T-cell (primary cell): ENCODE results near the gene LCN15. TPM values are rescaled to one million over a fixed set of nuclear protein-coding genes. Genes with fewer than 3 reads are reported as not detected.

ENCODE experiments used
- ATAC-seq, 4 experiments: fragments of 200-7000 bp in 3 of 4; fragments of 150-1000 bp in 1 of 4; cut with Tn5 transposase; replicated peaks in 1 of 4; 1 replicate in 3 of 4; 2 replicates in 1 of 4; pipeline ENCODE4 v1.10.0; 2021; ENCODE audit warnings: moderate library complexity in 3 of 4, mild to moderate bottlenecking in 2 of 4, moderate number of reproducible peaks in 1 of 4
- CTCF ChIA-PET, 2 donors: fragments of 300-600 bp; sonication (Branson Sonifier 250); formaldehyde crosslinking; loops; one replicate each; lab custom pipeline; 2022; ENCODE audit warnings: antibody characterized with exemption in 2 of 2; lab: Charles Lee
- POLR2A ChIA-PET, 2 donors: fragments of 300-600 bp; sonication (Branson Sonifier 250); formaldehyde crosslinking; loops; one replicate each; lab custom pipeline; 2022; ENCODE audit warnings: antibody characterized with exemption in 2 of 2; lab: Charles Lee
- DNase-seq, 35 experiments: peaks; one replicate each; pipeline versions ENCODE4 v3.0.0 to v3.0.0-alpha.2; 2013 to 2023
- H3K27ac ChIP-seq: one replicate; pipeline ENCODE4 v1.5.1; 2013; ENCODE audit warnings: low read length
- H3K27me3 ChIP-seq, 2 experiments: replicated peaks in 1 of 2; 1 replicate in 1 of 2; 2 replicates in 1 of 2; pipeline versions ENCODE4 v1.6.1 to v1.7.0; 2013; ENCODE audit warnings: low read length in 1 of 2, mixed read lengths in 1 of 2; ENCODE audit not compliant: control insufficient read depth in 2 of 2, insufficient read depth in 2 of 2; ENCODE audit errors: extremely low read depth in 1 of 2
- H3K36me3 ChIP-seq, 2 donors: 1 replicate in 1 of 2; 2 replicates in 1 of 2; pipeline versions ENCODE4 v1.6.1 to v1.7.0; 2013; ENCODE audit warnings: low read length in 1 of 2; ENCODE audit not compliant: control insufficient read depth in 2 of 2, insufficient read depth in 1 of 2; ENCODE audit errors: extremely low read depth in 1 of 2
- H3K4me1 ChIP-seq, 2 experiments: 1 replicate in 1 of 2; 2 replicates in 1 of 2; pipeline versions ENCODE4 v1.6.1 to v1.7.0; 2013; ENCODE audit warnings: low read length in 2 of 2, mixed read lengths in 1 of 2; ENCODE audit not compliant: insufficient read depth in 2 of 2, control insufficient read depth in 1 of 2; ENCODE audit errors: extremely low read depth in 1 of 2
- H3K4me3 ChIP-seq, 2 donors: 1 replicate in 1 of 2; 2 replicates in 1 of 2; pipeline versions ENCODE4 v1.5.1 to v1.7.0; 2013; ENCODE audit warnings: mild to moderate bottlenecking in 2 of 2, low read length in 1 of 2, moderate library complexity in 1 of 2; ENCODE audit not compliant: control insufficient read depth in 1 of 2; ENCODE audit errors: extremely low read depth in 1 of 2
- H3K9me3 ChIP-seq: 2 replicates; pipeline ENCODE4 v1.7.0; 2013
- H3K27ac Mint-ChIP-seq, 2 donors: one replicate each; pipeline ENCODE4 v1.8.0; 2020 to 2021; ENCODE audit warnings: mild to moderate bottlenecking in 2 of 2, mixed read lengths in 2 of 2
- H3K27me3 Mint-ChIP-seq, 2 donors: one replicate each; pipeline ENCODE4 v1.8.0; 2021 to 2022; ENCODE audit warnings: mixed read lengths in 2 of 2
- H3K36me3 Mint-ChIP-seq: one replicate; pipeline ENCODE4 v1.8.0; 2021; ENCODE audit warnings: mixed read lengths
- H3K4me1 Mint-ChIP-seq, 3 donors: one replicate each; pipeline ENCODE4 v1.8.0; 2020 to 2022; ENCODE audit warnings: mixed read lengths in 3 of 3, mild to moderate bottlenecking in 1 of 3
- H3K4me3 Mint-ChIP-seq, 3 donors: one replicate each; pipeline ENCODE4 v1.8.0; 2020 to 2022; ENCODE audit warnings: mild to moderate bottlenecking in 3 of 3, mixed read lengths in 3 of 3, moderate library complexity in 3 of 3
- H3K9me3 Mint-ChIP-seq, 3 donors: one replicate each; pipeline ENCODE4 v1.8.0; 2020 to 2022; ENCODE audit warnings: mixed read lengths in 3 of 3
- WGBS: methylation state at CpG from one replicate; pipeline ENCODE4 v1.1.5; 2013; ENCODE audit warnings: missing lambda C conversion rate; ENCODE audit not compliant: insufficient coverage; 5-methylcytosine and 5-hydroxymethylcytosine counted together
- total RNA-seq, 35 experiments: library from RNA in 6 of 35; stranded (reverse) in 6 of 35; fragments of 120-200 nt in 1 of 35; gene quantifications; one replicate each; pipeline versions ENCODE4 v1.2.1 to v1.2.4 and lab custom pipeline; 2013 to 2026

Gene LCN15
- total RNA-seq, 5 donors from 2014 or later (not counting 1 experiment from before 2014, with no cell fraction given) = not detected

DNA sequence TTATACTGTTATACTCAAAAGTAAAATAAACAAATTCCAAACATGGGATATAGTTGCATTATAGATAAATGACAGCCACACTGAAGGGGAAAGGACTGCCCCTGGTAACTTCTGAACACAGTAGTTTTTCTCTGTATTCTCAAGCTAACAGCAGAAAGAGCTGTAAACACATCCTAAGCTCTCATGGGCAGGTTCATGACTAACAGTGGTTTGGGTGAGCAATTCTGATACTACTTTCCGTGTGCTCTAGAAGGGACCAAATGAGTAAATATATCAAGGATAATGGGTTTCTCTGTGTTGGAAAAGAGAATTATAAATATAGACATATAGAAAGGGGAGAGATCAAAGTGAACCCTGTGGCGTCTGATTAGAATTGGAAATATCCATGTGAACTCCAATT lies 13.8 kb downstream of the LCN15 start:
- H3K9me3 ChIP-seq = no peaks in the 10 kb centered on the region
- Mint-ChIP-seq H3K4me3 (no peak overlapping the region), H3K27me3 (peaks cover 0 to 7% of the 10 kb centered on the region in 2 donors), H3K4me1 (no peaks in the 10 kb centered on the region), H3K27ac (no peak overlapping the region), H3K9me3 (peaks cover 6 to 17% (median 16%) of the 10 kb centered on the region in 3 donors), H3K36me3 (no peaks in the 10 kb centered on the region)
- H3K27ac ChIP-seq = no peak overlapping the region
- peaks cover 0 to 65% of the 10 kb centered on the region in 2 experiments for H3K27me3 ChIP-seq
- ChIA-PET CTCF (interaction anchor here in 1 of 2 donors (0.7 kb wide), 1 partner anchor 9 kb away, joined by 3 read pairs; no protein-coding TSS in a partner anchor), POLR2A (no interaction called here)
- no peak overlapping the region for H3K4me3 ChIP-seq
- H3K4me1 ChIP-seq = no peaks in the 10 kb centered on the region
- DNase-seq (no peak), ATAC-seq (no peak)
- 25% methylated on average over 1 of the region's 2 CpGs for WGBS
- no peaks in the 10 kb centered on the region for H3K36me3 ChIP-seq

DNA sequence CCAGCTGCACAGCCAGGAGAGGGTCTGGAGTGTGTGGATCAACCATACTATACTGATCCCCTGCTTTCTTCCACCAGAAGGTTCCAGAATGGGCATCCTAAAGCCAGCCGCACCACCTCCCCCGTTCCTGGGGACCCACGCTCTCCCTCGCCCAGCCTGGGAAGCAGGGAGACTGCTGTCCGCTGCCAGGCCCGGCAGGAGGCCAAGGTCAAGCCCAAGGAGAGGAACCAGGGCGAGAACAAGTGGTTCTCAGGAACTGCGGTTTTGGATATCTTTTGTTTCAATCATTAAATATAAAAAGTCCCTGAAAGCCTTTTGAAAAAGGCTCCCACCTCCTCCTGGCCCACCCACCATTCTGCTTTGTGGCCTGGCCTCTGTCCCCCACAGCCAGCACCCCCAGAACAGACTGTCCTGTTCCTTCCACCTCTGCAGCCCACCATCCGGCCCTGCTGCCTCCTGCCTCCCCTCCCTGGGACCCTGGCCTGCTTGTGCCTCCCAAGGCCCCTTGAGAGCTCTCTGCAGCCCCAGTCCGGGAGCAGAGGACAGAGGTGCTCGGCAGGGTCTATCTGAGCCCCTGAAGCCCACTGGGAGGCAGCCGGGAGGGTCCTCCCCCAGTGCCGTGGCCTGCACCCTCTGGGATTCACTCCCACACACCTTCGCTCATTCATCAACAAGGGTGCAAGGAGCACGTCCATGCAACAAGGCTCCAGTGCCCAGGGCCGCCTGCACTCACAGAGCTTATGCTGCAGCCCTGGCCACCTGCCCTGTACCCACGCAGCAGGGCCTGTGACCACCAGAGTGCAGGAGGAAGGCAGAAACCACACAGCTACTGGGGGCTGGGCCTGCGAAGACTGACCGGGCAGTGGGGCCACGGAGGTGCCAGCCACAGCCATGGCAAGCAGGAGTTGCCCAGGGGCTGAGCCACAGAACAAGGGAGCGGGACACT lies 15.4 kb downstream of the LCN15 start:
- ATAC-seq (no peak), DNase-seq (no peak)
- Mint-ChIP-seq H3K4me1 (no peaks in the 10 kb centered on the region), H3K9me3 (peaks cover 6 to 17% (median 16%) of the 10 kb centered on the region in 3 donors), H3K27me3 (peaks cover 0 to 7% of the 10 kb centered on the region in 2 donors), H3K27ac (no peak overlapping the region), H3K4me3 (no peak overlapping the region), H3K36me3 (no peaks in the 10 kb centered on the region)
- 74% methylated on average over 17 of the region's 21 CpGs for WGBS
- ChIA-PET POLR2A (no interaction called here), CTCF (no interaction called here)
- Histone ChIP-seq H3K36me3 (no peaks in the 10 kb centered on the region), H3K27me3 (peaks cover 0 to 65% of the 10 kb centered on the region in 2 experiments), H3K9me3 (no peaks in the 10 kb centered on the region), H3K4me1 (no peaks in the 10 kb centered on the region), H3K4me3 (no peak overlapping the region), H3K27ac (no peak overlapping the region)

DNA sequence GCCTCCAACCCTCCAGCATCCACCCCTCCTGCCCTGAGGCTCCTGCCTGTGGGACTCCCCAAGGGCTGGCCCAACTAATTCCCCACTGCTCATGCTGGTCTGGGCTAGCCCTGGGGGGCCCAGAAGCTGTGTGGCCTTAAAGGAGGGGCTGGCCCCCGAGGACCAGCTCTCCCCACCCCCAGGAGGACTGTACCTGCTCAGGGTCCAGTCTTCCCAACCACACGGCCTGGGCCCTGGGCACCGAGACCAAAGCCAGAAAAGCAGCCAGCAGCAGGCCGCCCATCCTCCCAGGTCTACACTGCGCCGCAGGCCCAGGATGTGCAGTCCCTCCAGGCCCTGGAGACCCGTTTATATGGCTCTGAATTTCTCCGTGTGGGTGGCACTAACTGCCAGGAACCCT lies 16.1 kb downstream of the LCN15 start, which contains the start of gene LCN6:
TSS of gene LCN6 (minus strand) at position 325 of the 400 bp plus-strand sequence. CDS start at position 283, 42 bp downstream.
- no peaks in the 10 kb centered on the region for H3K4me1 ChIP-seq
- no peaks in the 10 kb centered on the region for H3K36me3 ChIP-seq
- ChIA-PET CTCF (no interaction called here), POLR2A (no interaction called here)
- Mint-ChIP-seq H3K36me3 (no peaks in the 10 kb centered on the region), H3K4me1 (no peaks in the 10 kb centered on the region), H3K27me3 (peaks cover 0 to 11% of the 10 kb centered on the region in 2 donors), H3K9me3 (peaks cover 6 to 17% (median 16%) of the 10 kb centered on the region in 3 donors), H3K4me3 (no peak within 1 kb of the TSS), H3K27ac (no peak within 1 kb of the TSS)
- no peak for DNase-seq
- H3K4me3 ChIP-seq = no peak within 1 kb of the TSS
- 87% methylated on average over 6 of the region's 8 CpGs for WGBS
- no peak for ATAC-seq
- H3K27me3 ChIP-seq = peaks cover 0 to 65% of the 10 kb centered on the region in 2 experiments
- no peak within 1 kb of the TSS for H3K27ac ChIP-seq
- H3K9me3 ChIP-seq = no peaks in the 10 kb centered on the region

DNA sequence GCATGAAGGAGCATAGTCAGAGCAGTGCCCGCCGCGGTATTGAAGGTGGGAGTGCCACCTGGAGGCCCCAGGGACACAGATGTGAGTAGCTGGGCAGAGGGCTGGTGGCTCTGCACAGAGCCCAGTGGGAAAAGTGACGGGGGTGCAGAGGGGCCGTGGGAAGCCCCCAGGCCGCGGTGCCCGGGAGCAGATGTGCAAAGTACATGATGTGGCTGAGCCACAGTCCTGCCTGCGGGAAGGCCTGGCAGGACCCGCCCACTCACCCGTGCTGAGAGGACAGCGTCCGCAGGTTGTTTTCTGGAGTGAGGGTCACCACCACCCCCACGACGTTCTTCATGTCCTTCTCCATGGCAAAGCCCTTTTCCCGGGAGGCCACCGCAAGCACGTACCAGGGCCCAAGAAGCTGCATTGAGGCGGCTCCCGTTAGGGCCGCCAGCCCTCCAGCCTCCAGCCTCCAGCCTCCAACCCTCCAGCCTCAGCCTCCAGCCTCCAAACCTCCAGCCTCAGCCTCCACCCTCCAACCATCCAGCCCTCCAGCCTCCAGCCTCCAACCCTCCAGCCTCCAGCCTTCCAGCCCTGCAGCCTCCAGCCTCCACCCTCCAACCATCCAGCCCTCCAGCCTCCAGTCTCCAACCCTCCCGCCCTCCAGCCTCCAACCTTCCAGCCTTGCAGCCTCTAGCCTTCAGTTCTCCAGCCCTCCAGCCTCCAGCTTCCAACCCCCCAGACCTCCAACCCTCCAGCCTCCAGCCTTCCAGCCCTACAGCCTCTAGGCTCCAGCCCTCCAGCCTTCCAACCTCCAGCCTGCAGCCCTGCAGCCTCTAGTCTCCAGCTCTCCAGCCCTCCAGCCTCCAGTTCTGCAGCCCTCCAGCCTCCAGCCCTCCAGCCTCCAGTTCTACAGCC lies 16.9 kb downstream of the LCN15 start:
- ChIA-PET CTCF (interaction anchor here in 1 of 2 donors (0.7 kb wide), 1 partner anchor 68 kb away, joined by 4 read pairs; no protein-coding TSS in a partner anchor), POLR2A (interaction anchor here in 1 of 2 donors (0.7 kb wide), 1 partner anchor 223 kb away, joined by 5 read pairs; no protein-coding TSS in a partner anchor)
- H3K4me3 Mint-ChIP-seq = no peak overlapping the region
- peaks cover 0 to 72% of the 10 kb centered on the region in 2 experiments for H3K27me3 ChIP-seq
- H3K27ac Mint-ChIP-seq = no peak overlapping the region
- H3K27me3 Mint-ChIP-seq = peaks cover 0 to 14% of the 10 kb centered on the region in 2 donors
- no peak overlapping the region for H3K27ac ChIP-seq
- H3K36me3 ChIP-seq = no peaks in the 10 kb centered on the region
- H3K4me1 ChIP-seq = peaks cover 0 to 6% of the 10 kb centered on the region in 2 experiments
- no peak for DNase-seq
- no peaks in the 10 kb centered on the region for H3K4me1 Mint-ChIP-seq
- H3K4me3 ChIP-seq = no peak overlapping the region
- H3K9me3 Mint-ChIP-seq = peaks cover 6 to 11% (median 11%) of the 10 kb centered on the region in 3 donors
- no peak for ATAC-seq
- H3K9me3 ChIP-seq = no peaks in the 10 kb centered on the region
- 92% methylated on average over 20 of the region's 22 CpGs for WGBS
- no peaks in the 10 kb centered on the region for H3K36me3 Mint-ChIP-seq

DNA sequence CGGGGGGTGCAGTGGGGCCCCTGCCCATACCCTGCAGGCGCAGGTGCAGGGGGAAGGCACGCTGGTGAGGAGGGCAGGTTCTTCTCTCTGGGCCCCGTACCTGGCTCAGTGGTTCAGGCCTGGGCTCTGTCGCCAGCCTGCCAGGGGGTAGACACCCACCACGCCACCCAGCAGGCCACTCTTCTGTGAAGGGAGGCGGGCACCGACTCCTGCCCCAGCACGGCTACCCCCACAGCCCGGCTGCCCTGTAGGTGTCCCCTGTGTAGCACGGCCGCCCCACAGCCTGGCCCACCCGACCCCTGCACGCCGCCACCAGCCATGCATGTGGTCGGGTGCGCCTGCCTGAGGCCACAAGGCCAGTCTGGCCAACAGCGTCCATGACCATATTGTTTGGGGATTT lies 17.7 kb downstream of the LCN15 start:
- H3K27me3 ChIP-seq = peaks cover 0 to 80% of the 10 kb centered on the region in 2 experiments
- no peaks in the 10 kb centered on the region for H3K36me3 Mint-ChIP-seq
- H3K4me1 ChIP-seq = peaks cover 0 to 14% of the 10 kb centered on the region in 2 experiments
- H3K27ac ChIP-seq = no peak overlapping the region
- POLR2A ChIA-PET = no interaction called here
- H3K27me3 Mint-ChIP-seq = peaks cover 0 to 17% of the 10 kb centered on the region in 2 donors
- H3K4me3 Mint-ChIP-seq = no peak overlapping the region
- DNase-seq (no peak), ATAC-seq (no peak)
- H3K27ac Mint-ChIP-seq = no peak overlapping the region
- CTCF ChIA-PET = no interaction called here
- H3K4me1 Mint-ChIP-seq = peaks cover 0 to 3% (median 3%) of the 10 kb centered on the region in 3 donors
- no peaks in the 10 kb centered on the region for H3K9me3 ChIP-seq
- H3K9me3 Mint-ChIP-seq = peaks cover 2 to 3% (median 3%) of the 10 kb centered on the region in 3 donors
- H3K4me3 ChIP-seq = no peak overlapping the region
- WGBS = 92% methylated on average over 12 of the region's 18 CpGs
- no peaks in the 10 kb centered on the region for H3K36me3 ChIP-seq

DNA sequence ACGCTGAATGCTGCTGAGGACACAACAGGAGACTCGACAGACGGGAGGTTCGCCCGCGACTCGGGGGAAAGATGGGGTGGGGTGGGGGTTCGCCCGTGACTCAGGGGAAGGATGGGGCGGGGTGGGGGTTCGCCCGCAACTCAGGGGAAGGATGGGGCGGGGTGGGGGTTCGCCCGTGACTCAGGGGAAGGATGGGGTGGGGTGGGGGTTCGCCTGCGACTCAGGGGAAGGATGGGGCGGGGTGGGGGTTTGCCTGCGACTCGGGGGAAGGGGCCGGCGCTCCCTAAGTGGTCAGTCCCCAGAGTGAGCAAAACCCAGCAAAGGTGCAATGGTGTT lies 18.2 kb downstream of the LCN15 start:
- H3K27me3 ChIP-seq = peaks cover 0 to 82% of the 10 kb centered on the region in 2 experiments
- H3K36me3 Mint-ChIP-seq = no peaks in the 10 kb centered on the region
- DNase-seq (no peak), ATAC-seq (no peak)
- ChIA-PET POLR2A (no interaction called here), CTCF (no interaction called here)
- H3K27ac ChIP-seq = no peak overlapping the region
- no peaks in the 10 kb centered on the region for H3K9me3 Mint-ChIP-seq
- no peak overlapping the region for H3K4me3 ChIP-seq
- H3K27me3 Mint-ChIP-seq = peaks cover 0 to 18% of the 10 kb centered on the region in 2 donors
- WGBS = 51% methylated on average over 7 of the region's 22 CpGs
- H3K36me3 ChIP-seq = no peaks in the 10 kb centered on the region
- no peak overlapping the region for H3K27ac Mint-ChIP-seq
- peaks cover 0 to 19% of the 10 kb centered on the region in 2 experiments for H3K4me1 ChIP-seq
- no peak overlapping the region for H3K4me3 Mint-ChIP-seq
- peaks cover 0 to 6% (median 6%) of the 10 kb centered on the region in 3 donors for H3K4me1 Mint-ChIP-seq
- no peaks in the 10 kb centered on the region for H3K9me3 ChIP-seq
